Transverse colon (tissue), 4 donors: ENCODE measurements around the gene ZBTB9.
"Not testable (repeated sequence)": the region's sequence is repeated elsewhere in the genome, so short reads cannot be mapped to it uniquely, and the experiment has no call there.

Source experiments
- POLR2A ChIP-seq: fragments of 450-650 bp; IDR thresholded peaks from one replicate; pipeline ENCODE4 v1.6.1; 2016; ENCODE audit warnings: antibody characterized with exemption, mild to moderate bottlenecking, moderate library complexity
- POLR2AphosphoS5 ChIP-seq, 3 donors: sonication (generic); formaldehyde crosslinking; IDR thresholded peaks; one replicate each; pipeline ENCODE4 v1.6.1; 2016; ENCODE audit warnings: antibody characterized with exemption in 3 of 3
- TF ChIP-seq, protein P1 (sequence below), 5 experiments: fragments of 200-600 bp in 3 of 5; fragments of 450-650 bp in 2 of 5; sonication (generic) in 3 of 5; IDR thresholded peaks; 1 replicate in 2 of 5; 2 replicates in 3 of 5; pipeline ENCODE4 v1.5.1; 2016 to 2017; ENCODE audit warnings: antibody characterized with exemption in 5 of 5, inconsistent platforms in 3 of 5, mild to moderate bottlenecking in 2 of 5, moderate library complexity in 1 of 5

DNA sequence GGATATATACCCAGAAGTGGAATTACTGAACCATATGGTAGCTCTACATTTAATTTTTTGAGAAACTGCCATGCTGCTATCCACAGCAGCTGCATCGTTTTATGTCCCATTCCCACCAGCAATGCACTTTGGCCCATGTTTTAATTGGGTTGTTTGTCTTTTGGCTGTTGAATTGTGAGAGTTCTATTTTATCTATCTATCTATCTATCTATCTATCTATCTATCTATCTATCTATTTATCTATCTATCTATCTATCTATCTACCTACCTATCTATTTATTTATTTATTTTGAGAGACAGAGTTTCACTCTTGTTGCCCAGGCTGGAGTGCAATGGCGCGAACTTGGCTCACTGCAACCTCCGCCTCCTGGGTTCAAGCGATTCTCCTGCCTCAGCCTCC is 28.2 kb downstream of the ZBTB9 start:
- not testable (repeated sequence) for TF ChIP-seq POLR2AphosphoS5 (IDR thresholded peaks at IDR 0.05); POLR2A
- TF ChIP-seq, protein P1, sequence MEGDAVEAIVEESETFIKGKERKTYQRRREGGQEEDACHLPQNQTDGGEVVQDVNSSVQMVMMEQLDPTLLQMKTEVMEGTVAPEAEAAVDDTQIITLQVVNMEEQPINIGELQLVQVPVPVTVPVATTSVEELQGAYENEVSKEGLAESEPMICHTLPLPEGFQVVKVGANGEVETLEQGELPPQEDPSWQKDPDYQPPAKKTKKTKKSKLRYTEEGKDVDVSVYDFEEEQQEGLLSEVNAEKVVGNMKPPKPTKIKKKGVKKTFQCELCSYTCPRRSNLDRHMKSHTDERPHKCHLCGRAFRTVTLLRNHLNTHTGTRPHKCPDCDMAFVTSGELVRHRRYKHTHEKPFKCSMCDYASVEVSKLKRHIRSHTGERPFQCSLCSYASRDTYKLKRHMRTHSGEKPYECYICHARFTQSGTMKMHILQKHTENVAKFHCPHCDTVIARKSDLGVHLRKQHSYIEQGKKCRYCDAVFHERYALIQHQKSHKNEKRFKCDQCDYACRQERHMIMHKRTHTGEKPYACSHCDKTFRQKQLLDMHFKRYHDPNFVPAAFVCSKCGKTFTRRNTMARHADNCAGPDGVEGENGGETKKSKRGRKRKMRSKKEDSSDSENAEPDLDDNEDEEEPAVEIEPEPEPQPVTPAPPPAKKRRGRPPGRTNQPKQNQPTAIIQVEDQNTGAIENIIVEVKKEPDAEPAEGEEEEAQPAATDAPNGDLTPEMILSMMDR (IDR thresholded peaks at IDR 0.05) = not testable (repeated sequence)
